Measurements from ENCODE around the gene TBCA.

Gene TBCA

DNA sequence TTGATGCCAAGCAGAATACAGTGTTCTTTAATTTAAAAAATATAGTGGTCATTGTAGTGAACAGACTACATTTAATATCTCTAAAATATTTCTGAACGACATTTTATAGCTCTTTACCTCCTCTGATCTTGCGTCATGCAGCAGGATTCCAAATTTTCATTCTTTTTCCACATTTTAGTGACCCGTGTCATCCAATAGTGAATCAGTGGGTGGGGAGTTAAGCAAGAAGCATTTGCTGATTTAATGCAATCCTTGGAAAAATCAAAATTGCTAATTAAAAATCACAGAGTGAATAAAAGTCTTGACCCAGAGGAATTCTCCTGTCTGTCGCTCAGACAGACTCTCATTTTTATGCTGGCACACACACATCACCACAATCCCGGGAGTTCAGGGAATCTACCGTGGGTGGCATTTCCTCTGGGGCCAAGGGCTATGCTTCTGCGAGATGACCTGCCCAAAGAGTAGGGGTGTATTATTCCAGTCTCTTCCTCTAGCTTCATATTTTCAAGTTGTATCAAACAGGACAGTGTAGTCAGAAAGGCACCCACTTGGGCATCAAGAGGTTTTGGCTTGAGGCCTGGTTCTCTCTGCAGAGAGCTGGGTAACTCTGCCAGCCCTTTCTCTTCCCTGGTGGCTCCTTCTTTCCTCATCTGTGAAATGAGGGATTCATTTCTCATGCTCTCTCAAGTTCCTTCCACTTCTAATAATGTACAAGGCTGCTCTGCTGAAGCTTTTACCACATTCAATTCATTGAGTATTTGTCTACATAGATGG lies 112.9 kb downstream of the TBCA start:
- TF ChIP-seq, protein P1, sequence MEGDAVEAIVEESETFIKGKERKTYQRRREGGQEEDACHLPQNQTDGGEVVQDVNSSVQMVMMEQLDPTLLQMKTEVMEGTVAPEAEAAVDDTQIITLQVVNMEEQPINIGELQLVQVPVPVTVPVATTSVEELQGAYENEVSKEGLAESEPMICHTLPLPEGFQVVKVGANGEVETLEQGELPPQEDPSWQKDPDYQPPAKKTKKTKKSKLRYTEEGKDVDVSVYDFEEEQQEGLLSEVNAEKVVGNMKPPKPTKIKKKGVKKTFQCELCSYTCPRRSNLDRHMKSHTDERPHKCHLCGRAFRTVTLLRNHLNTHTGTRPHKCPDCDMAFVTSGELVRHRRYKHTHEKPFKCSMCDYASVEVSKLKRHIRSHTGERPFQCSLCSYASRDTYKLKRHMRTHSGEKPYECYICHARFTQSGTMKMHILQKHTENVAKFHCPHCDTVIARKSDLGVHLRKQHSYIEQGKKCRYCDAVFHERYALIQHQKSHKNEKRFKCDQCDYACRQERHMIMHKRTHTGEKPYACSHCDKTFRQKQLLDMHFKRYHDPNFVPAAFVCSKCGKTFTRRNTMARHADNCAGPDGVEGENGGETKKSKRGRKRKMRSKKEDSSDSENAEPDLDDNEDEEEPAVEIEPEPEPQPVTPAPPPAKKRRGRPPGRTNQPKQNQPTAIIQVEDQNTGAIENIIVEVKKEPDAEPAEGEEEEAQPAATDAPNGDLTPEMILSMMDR (IDR thresholded peaks at IDR 0.05; ENCODE audit: extremely low read depth, insufficient read depth, missing control alignments) = no peak
- no peak for DNase-seq (ENCODE audit: low spot score)
- in situ Hi-C loops (cut with MboI; ENCODE audit: low pct_unique_long_range_greater_than_20kb, low sequenced_read_pairs, unreplicated experiment) = loop anchor here (25.0 kb wide), 1 partner anchor 599 kb away; no protein-coding TSS in a partner anchor

DNA sequence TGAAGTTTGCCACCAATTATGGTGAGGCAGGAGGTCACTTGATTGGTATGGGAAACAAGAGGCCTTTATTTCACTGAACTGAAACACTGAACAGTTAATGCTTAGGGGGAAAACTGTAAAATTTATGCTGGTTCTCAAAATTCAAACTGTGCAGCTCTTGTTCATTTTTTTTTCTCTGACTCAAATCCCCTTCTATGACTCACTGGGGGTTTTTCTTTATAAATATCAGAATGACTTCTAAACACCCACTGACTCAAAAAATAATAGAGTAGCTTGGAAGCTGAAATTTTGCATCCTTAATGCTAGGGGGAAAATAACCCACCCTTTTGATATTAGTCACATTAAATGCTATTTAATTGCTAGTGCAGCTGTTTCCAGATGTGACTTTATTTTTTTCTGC lies 113.5 kb downstream of the TBCA start:
- in situ Hi-C loops (cut with MboI; ENCODE audit: low pct_unique_long_range_greater_than_20kb, low sequenced_read_pairs, unreplicated experiment) = loop anchor here (25.0 kb wide), 1 partner anchor 600 kb away; no protein-coding TSS in a partner anchor
- TF ChIP-seq, protein P1 (IDR thresholded peaks at IDR 0.05; ENCODE audit: extremely low read depth, insufficient read depth, missing control alignments) = no peak
- no peak for DNase-seq (ENCODE audit: low spot score)

DNA sequence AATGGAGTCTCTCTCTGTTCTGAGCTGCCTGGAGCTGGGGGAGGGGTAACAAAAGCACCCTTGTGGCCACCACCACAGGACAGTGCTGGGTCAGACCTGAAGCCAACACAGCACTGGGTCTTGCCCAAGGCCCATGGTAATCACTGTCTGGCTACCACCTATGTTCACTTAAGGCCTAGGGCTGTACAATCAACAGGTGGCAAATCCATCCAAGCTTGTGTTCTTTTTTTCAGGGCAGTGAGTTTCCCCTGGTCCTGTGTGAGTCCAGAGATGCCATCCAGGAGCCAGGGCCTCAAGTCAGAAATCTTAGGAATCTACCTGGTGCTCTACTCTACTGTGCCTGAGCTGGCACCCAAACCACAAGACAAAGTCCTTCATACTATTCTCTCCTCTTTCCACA lies 117.5 kb downstream of the TBCA start:
- DNase-seq (ENCODE audit: low spot score) = no peak
- in situ Hi-C loops (cut with MboI; ENCODE audit: low pct_unique_long_range_greater_than_20kb, low sequenced_read_pairs, unreplicated experiment) = loop anchor here (25.0 kb wide), 1 partner anchor 604 kb away; no protein-coding TSS in a partner anchor
- TF ChIP-seq, protein P1 (IDR thresholded peaks at IDR 0.05; ENCODE audit: extremely low read depth, insufficient read depth, missing control alignments) = no peak

DNA sequence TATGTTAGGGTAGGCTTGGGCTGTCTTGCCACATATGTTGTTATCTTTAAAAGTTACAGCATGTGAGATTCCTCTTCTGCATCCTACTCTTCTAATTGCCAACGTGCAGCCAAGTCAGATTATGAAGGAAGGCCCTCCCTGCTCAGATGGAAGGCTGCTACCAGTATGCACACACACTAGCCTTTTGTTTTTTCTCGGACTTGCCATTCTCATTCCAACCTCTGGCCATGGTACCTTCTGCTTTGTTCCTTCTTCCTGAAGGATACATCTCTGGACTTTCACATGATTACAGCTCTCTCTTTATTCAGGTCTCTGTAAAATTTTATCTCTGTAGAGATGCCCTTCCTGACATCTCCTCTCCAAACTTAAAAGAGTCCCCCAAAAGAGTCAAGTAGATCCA lies 124.8 kb downstream of the TBCA start:
- in situ Hi-C loops (cut with MboI; ENCODE audit: low pct_unique_long_range_greater_than_20kb, low sequenced_read_pairs, unreplicated experiment) = loop anchor here (25.0 kb wide), 1 partner anchor 611 kb away; no protein-coding TSS in a partner anchor
- DNase-seq (ENCODE audit: low spot score) = no peak
- TF ChIP-seq, protein P1 (IDR thresholded peaks at IDR 0.05; ENCODE audit: extremely low read depth, insufficient read depth, missing control alignments) = no peak

DNA sequence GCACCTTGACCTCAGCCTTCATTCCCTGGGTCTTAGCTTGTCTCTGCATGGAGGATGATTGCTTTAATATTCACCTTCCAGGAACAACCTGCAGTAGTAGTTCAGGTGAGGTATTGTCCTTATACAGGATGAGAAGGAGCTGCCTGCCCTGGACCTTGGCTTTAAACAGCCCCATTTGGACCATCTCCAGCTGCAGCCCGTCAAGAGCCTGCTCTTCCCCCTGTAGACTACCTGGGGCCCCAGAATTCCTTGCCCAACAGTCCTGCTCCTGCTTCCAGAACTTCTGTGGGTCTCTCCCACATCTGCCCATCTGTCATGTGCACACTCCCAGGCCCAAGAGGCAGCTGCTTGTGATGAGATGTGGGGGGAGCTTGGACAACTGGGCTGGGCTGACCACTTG lies 125.5 kb downstream of the TBCA start:
- no peak for DNase-seq (ENCODE audit: low spot score)
- in situ Hi-C loops (cut with MboI; ENCODE audit: low pct_unique_long_range_greater_than_20kb, low sequenced_read_pairs, unreplicated experiment) = loop anchor here (25.0 kb wide), 1 partner anchor 612 kb away; no protein-coding TSS in a partner anchor
- TF ChIP-seq, protein P1 (IDR thresholded peaks at IDR 0.05; ENCODE audit: extremely low read depth, insufficient read depth, missing control alignments) = no peak

DNA sequence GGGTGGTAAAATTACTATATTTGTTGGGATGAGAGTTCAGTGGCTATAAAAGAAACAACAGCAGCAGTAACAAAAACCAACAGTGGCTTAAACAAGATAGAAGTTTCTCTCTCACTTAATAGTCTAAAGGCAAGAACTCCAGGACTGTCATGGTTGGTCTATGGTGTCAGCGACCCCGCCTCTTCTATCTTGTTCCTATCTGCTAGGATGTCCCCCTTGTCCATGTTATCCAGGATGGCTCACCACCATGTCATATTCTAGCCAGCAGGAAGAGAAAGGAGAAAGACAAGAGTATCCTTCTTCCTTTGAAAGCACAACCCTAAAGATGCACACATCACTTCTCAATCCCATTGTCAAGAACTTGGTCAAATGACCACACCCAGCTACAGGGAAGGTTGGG lies 126.4 kb downstream of the TBCA start:
- in situ Hi-C loops (cut with MboI; ENCODE audit: low pct_unique_long_range_greater_than_20kb, low sequenced_read_pairs, unreplicated experiment) = loop anchor here (25.0 kb wide), 2 partner anchors 338 to 613 kb away; no protein-coding TSS in a partner anchor
- no peak for DNase-seq (ENCODE audit: low spot score)
- TF ChIP-seq, protein P1 (IDR thresholded peaks at IDR 0.05; ENCODE audit: extremely low read depth, insufficient read depth, missing control alignments) = no peak

Measured in GM13977 (cell line).